Loucy (cell line): ENCODE results near the gene NEUROD2.
A peak's percentile ranks its signal among the peaks of the same experiment; 100 is the strongest.

ENCODE experiments used
- H2AFZ ChIP-seq: fragments of 200-600 bp; sonication (generic); 2 replicates; pipeline ENCODE4 v1.6.0; 2016; ENCODE audit warnings: antibody characterized with exemption, mild to moderate bottlenecking, low read length, moderate library complexity
- H3F3A ChIP-seq: fragments of 200-600 bp; 2 replicates; pipeline ENCODE4 v1.6.0; 2016; ENCODE audit warnings: antibody characterized with exemption, low read depth, mild to moderate bottlenecking
- H3K27me3 ChIP-seq: fragments of 200-600 bp; sonication (generic); 2 replicates; pipeline ENCODE4 v1.6.1; 2014; ENCODE audit warnings: low read length, mild to moderate bottlenecking; ENCODE audit not compliant: insufficient read depth, poor library complexity, severe bottlenecking
- H3K36me3 ChIP-seq: fragments of 200-600 bp; sonication (generic); 2 replicates; pipeline ENCODE4 v1.6.1; 2016; ENCODE audit warnings: low read length; ENCODE audit not compliant: insufficient read depth
- H3K4me1 ChIP-seq: fragments of 200-600 bp; sonication (generic); 2 replicates; pipeline ENCODE4 v1.5.1; 2014; ENCODE audit warnings: low read length, mild to moderate bottlenecking; ENCODE audit not compliant: insufficient read depth, poor library complexity, severe bottlenecking
- H3K4me2 ChIP-seq: fragments of 200-600 bp; sonication (generic); 2 replicates; pipeline ENCODE4 v1.6.0; 2014; ENCODE audit warnings: antibody characterized with exemption, low read length, low read depth, mild to moderate bottlenecking; ENCODE audit not compliant: poor library complexity, severe bottlenecking
- H3K4me3 ChIP-seq: fragments of 200-600 bp; sonication (generic); 2 replicates; pipeline ENCODE4 v1.5.1; 2014; ENCODE audit warnings: low read length, mild to moderate bottlenecking, mixed read lengths; ENCODE audit not compliant: poor library complexity, severe bottlenecking
- H3K79me2 ChIP-seq: fragments of 200-600 bp; sonication (generic); 2 replicates; pipeline ENCODE4 v1.6.1; 2014; ENCODE audit warnings: low read length; ENCODE audit not compliant: insufficient read depth
- H3K9ac ChIP-seq: fragments of 200-600 bp; sonication (generic); 2 replicates; pipeline ENCODE4 v1.6.0; 2014; ENCODE audit warnings: mild to moderate bottlenecking, low read depth, low read length, moderate library complexity; ENCODE audit not compliant: poor library complexity, severe bottlenecking
- H3K9me2 ChIP-seq: fragments of 200-600 bp; sonication (generic); replicated peaks from 2 replicates; pipeline ENCODE4 v1.6.1; 2016; ENCODE audit warnings: low read depth, low read length, mixed read lengths
- H3K9me3 ChIP-seq: fragments of 200-600 bp; sonication (generic); 2 replicates; pipeline ENCODE4 v1.6.1; 2014; ENCODE audit warnings: mild to moderate bottlenecking, antibody characterized with exemption, low read length, low read depth; ENCODE audit not compliant: insufficient read depth
- H4K20me1 ChIP-seq: fragments of 200-600 bp; sonication (generic); 2 replicates; pipeline ENCODE4 v1.6.0; 2014; ENCODE audit warnings: antibody characterized with exemption, low read length, mild to moderate bottlenecking; ENCODE audit not compliant: insufficient read depth, poor library complexity, severe bottlenecking
- CTCF ChIP-seq: fragments of 200-600 bp; sonication (generic); conservative IDR thresholded peaks from 2 replicates; pipeline ENCODE4 v1.5.1; 2014; ENCODE audit warnings: mild to moderate bottlenecking, antibody characterized with exemption, low read length
- EZH2phosphoT487 ChIP-seq: fragments of 200-600 bp; IDR thresholded peaks from 2 replicates; pipeline ENCODE4 v1.6.1; 2018; ENCODE audit warnings: antibody characterized with exemption, mild to moderate bottlenecking, moderate library complexity, borderline replicate concordance

Gene NEUROD2

GRCh38 chr17:39636587-39636926 lies 28.8 kb upstream of the NEUROD2 start:
- H3K9me2 ChIP-seq: no peaks in the 10 kb centered on the region

DNA sequence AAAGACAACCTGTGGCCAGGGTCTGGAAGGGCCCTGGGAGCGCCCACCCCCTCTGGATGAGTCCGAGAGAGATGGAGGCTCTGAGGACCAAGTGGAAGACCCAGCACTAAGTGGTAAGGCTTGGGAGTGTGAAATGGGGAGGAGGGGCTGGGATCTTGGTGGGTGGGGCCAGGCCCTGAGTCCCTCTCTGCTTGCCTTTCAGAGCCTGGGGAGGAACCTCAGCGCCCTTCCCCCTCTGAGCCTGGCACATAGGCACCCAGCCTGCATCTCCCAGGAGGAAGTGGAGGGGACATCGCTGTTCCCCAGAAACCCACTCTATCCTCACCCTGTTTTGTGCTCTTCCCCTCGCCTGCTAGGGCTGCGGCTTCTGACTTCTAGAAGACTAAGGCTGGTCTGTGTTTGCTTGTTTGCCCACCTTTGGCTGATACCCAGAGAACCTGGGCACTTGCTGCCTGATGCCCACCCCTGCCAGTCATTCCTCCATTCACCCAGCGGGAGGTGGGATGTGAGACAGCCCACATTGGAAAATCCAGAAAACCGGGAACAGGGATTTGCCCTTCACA lies 28.0 kb upstream of the NEUROD2 start:
- Histone ChIP-seq H3K79me2 (peaks cover 36% of the 10 kb centered on the region), H2AFZ (no peak overlapping the region), H3K36me3 (no peaks in the 10 kb centered on the region), H3K4me1 (peaks cover 54% of the 10 kb centered on the region), H3K4me3 (no peak overlapping the region), H4K20me1 (peaks cover 14% of the 10 kb centered on the region), H3K4me2 (peak overlapping the region; percentile 93), H3K9ac (peak overlapping the region; percentile 85), H3F3A (no peaks in the 10 kb centered on the region), H3K27me3 (no peaks in the 10 kb centered on the region), H3K9me3 (no peaks in the 10 kb centered on the region), H3K9me2 (no peaks in the 10 kb centered on the region)
- no peak for TF ChIP-seq CTCF

More at GRCh38 chr17:39636587-39636926, 28.8 kb upstream of the NEUROD2 start:
- peaks cover 20% of the 10 kb centered on the region for H4K20me1 ChIP-seq
- TF ChIP-seq CTCF (no peak), EZH2phosphoT487 (no peak)
- no peaks in the 10 kb centered on the region for H3K36me3 ChIP-seq
- H3K27me3 ChIP-seq: no peaks in the 10 kb centered on the region
- H3K4me3 ChIP-seq: peak overlapping the region; percentile 87
- H3K4me2 ChIP-seq: peak overlapping the region; percentile 93
- H3F3A ChIP-seq: no peaks in the 10 kb centered on the region
- peaks cover 44% of the 10 kb centered on the region for H3K79me2 ChIP-seq
- H2AFZ ChIP-seq: peak overlapping the region; percentile 85
- H3K9ac ChIP-seq: peak overlapping the region; percentile 85
- H3K4me1 ChIP-seq: peaks cover 61% of the 10 kb centered on the region
- no peaks in the 10 kb centered on the region for H3K9me3 ChIP-seq

GRCh38 chr17:39634384-39634871 lies 26.7 kb upstream of the NEUROD2 start:
- H3K79me2 ChIP-seq: peaks cover 23% of the 10 kb centered on the region
- peaks cover 14% of the 10 kb centered on the region for H4K20me1 ChIP-seq
- H3K4me2 ChIP-seq: peak overlapping the region; percentile 30
- no peak overlapping the region for H2AFZ ChIP-seq
- peaks cover 42% of the 10 kb centered on the region for H3K4me1 ChIP-seq
- no peaks in the 10 kb centered on the region for H3F3A ChIP-seq
- H3K9ac ChIP-seq: no peak overlapping the region
- no peaks in the 10 kb centered on the region for H3K9me2 ChIP-seq
- TF ChIP-seq EZH2phosphoT487 (no peak), CTCF (peak; percentile 87)
- H3K27me3 ChIP-seq: no peaks in the 10 kb centered on the region
- no peaks in the 10 kb centered on the region for H3K9me3 ChIP-seq
- no peak overlapping the region for H3K4me3 ChIP-seq
- H3K36me3 ChIP-seq: no peaks in the 10 kb centered on the region
